DMS79 (cell line): Measurements from ENCODE around the gene IPO8.
A peak's percentile ranks its signal among the peaks of the same experiment; 100 is the strongest.

Experiments used
- DNase-seq: peaks from one replicate; lab custom pipeline; 2025; lab: John Stamatoyannopoulos, UW

Gene IPO8

DNA sequence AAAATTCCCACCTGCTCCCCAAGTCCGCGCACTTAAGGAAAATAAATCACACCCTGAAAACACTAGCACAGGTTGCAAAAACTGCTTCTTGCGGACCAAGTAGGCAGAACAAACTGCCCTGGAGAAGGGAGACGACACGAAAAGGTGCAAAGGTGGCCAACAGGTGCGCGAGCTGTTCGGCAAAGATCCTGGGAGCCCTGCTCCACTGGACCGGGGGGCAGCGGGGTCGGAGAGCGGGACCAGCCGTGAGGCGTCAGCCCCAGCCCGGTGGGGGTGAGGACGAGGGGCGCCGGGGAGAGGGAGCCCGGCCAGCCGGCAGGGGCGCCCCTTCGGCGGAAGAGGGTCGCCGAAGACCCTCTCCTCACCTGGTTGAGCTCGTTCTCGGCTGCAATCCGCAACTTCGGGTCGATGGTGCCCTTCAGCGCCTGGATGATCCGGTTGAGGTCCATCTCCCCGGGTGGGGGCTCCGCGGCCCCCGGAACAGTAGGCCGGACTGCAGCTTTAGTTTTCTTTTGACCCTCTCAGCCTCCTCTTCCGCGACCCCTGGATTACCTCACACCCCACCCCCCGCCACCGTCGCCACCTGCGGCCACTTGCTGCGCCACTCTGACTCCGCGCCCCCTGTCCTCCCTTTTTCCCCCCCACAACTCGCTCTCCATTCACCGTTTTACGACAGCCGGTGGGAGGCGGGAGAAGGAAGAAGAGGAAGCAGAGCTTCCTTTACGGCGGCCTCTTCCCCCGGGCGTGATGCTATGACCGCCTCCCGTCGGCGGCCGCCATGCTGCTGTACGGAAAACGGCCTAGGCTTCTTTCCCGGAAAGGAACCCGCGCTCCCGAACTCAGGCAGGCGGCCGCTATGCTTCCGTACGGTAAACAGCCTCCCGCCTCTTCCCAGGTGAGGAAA is at the start of gene IPO8:
IPO8 (minus strand) TSS at position 671 of the 904 bp plus-strand sequence; CDS start at position 449, 222 bp downstream.
- DNase-seq: peak; percentile 91

DNA sequence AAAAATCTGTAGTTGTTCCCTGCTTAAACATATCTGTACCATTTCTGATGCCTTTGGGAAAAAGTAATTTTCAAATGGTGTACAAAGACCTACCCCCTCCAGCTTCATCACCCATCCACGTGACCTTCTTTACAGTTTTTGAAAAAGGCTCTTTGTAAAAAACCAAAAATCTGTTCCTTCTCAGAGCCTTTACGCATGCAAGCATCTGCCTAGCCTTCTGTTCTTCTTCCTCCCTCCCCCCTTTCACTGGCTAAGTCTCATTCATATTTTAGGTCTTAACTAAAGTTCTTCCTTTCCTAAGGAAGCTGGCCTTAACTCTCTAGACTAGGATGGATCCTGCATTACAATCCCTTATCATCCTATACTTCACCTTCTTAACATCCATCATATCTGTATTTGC is 48.7 kb upstream of the IPO8 start:
- no peak for DNase-seq

DNA sequence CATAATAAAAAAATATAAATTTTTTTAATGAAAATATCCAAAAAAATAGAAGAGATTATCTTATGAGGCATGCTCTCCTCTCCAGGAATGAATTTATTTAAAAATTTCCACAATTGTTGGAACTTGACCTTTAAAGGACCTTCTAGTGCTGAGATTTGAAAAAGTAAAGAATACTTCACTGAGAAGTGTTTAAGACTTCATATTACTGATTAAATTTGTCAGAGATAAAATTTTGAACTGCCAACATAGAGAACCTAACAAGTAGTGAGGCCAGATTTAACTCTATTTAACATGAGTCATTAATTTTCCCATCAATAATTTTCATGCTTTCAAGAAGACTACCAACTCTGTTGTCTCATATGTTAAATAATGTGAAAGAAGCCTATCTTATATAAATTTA is 44.6 kb upstream of the IPO8 start:
- DNase-seq: no peak

DNA sequence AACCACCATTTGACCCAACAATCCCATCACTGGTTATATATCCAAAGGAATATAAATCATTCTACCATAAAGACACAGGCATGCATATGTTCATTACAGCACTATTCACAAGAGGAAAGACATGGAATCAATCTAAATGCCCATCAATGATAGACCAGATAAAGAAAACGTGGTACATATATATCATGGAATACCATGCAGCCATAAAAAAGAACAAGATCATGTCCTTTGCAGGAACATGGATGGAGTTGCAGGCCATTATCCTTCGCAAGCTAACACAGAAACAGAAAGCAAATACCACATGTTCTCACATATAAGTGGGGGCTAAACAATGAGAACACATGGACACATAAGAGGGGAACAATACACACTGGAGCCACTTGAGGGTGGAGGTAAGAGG is 43.4 kb upstream of the IPO8 start:
- no peak for DNase-seq

DNA sequence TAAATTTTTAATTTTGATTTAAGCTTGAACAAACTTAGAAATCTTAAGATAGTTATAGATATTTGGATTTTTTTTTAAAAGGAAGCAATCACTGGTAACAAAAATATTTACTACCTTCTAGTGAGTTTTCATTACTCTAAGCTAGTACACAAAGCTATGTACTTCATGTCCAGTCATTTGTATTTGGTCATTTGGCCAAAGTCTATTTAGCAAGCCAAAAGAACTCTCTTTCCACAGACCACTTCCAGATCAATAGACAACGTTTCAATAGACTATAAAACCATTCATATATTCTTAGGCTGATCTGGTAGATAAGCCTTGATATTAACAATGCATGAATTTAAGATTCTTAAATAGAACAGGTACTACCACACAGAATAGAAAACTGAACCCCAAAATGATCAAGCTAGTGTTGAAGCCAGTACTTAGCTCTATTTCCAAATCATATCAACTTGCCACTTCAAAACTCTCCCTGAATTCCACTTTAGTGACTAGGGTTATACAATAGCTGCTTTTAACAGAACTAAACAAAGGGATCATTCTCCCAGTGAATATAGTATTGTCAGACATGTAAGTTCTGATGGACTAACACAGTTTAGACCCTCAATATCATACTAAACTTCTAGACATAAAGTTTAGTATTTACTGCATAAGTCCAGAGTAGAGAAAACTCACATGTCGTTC is 37.4 kb upstream of the IPO8 start:
- DNase-seq: no peak

DNA sequence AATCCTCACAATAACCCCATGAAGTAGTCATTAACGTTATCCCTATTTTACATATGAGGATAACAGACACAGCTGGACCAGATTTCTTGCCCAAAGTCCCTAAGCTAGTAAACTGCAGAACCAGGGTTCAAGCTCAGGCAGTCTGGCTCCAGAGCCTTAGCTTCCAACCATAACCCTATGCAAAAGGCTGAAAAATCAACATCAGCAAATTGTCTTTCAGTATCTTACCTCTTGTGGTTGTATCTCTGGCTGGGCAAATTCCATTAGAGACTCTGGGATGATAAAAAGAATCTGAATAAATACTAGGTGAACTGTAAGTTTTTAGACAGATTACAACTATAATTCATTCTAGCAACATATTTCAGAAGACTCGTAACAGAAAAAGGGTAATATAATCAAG is 34.3 kb upstream of the IPO8 start:
- no peak for DNase-seq

DNA sequence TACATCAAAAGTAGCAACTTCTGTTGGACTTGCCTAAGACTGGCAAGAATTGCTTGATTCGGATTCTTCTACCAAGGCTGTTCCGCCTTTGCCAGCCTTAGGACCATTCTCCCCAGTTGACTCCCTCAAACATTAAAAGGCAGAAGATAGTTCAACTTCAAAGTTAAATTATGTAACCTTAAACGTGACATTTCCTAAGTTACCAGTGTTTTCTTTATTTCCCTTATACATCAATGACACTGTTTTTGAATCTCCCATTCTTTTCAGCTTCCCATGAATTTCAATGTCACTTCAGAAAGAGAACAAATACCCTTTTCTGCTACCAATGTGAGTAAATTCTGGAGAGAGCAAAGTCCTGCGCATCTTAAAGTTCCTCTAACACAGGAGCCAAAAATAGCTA is 33.9 kb upstream of the IPO8 start:
- DNase-seq: no peak

DNA sequence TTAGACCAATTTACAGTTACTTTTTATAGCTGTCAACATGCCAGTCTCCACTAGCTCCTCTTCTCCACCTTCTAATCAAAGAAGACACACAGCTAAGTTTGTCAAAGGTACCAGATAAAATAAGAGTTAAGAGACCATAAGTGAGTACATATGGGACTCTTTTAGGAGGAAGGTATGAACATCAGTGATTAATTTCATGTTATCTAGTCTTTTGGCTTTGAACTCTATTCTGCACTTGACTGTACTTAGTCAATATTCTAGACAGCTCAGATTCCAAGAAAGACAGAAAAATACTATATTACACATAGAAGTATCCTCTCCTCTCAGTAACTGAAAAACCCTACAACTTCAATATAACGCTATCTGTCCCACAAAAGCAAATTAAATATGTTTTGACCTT is 31.0 kb upstream of the IPO8 start:
- no peak for DNase-seq

DNA sequence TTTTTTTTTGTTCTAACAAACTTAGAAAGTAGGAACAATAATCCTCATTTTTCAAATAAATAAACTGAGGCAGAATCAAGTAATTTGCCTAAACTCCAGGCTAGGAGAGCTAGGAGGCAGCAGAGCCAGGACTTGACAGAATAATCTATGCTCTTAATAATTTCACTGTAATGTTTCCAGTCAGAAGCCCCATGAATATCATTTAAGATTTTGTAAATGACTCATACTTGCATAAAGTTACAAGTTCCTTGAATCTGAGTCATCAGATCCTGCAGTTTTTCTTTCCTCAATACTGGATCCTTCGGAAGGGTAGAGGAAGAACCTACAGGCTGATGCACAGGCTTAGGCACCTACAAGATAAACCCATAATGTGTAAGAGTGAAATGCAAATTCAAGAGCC is 30.1 kb upstream of the IPO8 start:
- DNase-seq: no peak

DNA sequence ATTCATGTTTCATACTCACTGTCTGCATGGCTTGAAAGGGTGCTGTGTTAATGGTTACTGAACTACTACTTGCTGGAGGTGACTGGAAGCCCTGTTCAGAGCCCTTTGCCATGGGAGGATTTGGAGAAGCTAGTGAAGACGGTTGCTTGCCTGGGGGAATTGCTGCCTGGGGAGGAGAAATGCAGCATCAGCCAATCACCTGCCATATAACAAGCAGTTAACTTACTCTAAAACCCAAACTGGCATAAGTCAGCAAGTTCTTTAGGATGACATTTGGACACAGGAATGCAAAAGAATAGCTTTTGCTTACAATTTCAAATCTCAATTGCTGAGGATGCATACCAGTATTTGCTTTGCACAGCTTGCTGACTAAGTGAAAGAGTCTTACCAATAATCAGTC is 23.4 kb upstream of the IPO8 start:
- DNase-seq: no peak

DNA sequence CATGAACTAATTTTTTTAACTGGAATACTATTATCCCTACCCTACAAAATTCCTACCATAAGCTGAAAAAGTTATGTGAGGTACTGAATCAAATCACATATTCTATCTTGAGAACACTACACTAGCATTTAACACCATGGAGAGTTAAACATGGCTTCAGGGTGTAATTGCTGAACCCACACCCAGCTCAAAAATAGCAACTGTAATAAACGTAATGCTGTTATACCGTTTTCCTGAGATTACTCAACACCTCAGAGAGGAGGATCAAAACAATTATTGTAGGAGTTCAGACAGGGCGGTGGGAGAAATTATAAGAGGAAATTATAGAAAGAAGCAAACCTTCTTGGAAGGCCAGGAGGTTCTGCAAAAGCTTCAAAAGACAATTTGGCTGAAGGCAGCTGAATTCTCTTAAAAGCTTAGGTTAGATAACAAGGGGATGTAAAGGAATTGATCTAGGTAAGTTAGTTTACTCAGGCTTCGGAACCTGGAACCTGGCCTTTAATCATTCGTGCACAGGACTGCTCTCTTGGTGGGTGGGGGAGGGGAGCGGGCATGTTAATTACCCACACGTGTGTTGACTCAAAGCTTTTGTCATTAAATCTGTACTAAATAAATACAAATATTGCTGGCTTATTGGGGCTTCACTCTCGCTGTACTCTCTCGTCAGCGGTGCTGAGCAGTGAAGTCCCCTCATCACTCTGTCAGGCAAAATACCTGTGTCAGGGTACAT is 12.1 kb upstream of the IPO8 start:
- DNase-seq: no peak

DNA sequence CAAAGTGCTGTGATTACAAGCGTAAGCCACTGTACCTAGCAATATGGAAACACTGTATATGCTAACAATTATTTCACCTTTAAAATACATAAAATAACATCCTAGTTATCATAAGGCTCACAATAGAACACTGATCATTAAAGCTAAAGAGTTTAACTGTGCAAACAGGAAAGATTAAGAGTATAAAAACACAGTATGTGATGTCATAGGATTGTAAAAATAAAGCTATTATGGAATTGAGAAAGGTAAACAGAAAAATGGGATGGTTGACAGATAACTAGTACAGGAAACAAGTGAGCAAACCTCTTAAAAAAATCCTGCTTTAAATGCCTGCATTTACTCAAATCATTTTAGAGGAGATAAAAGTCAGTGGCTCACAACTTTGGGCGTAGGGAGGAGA is 10.8 kb upstream of the IPO8 start:
- no peak for DNase-seq

DNA sequence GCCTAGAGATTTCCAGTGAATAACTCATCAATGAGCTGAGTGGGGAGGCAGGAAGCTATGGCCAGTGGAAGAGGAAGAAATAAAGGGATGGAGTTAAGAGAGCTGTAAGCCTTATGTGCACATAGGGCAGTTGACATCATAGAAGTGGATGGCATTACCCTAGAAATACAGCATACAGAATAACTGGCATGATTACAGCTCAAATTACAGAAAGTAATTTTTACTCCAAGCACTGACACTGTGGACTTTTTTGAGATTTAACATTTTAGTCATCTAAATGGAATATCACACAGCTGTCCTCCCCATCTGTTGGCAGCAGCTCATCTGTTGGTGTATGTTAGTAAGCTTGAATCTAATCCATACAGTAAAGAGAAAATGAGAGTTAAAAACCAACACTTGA is 5.4 kb upstream of the IPO8 start:
- DNase-seq: no peak

DNA sequence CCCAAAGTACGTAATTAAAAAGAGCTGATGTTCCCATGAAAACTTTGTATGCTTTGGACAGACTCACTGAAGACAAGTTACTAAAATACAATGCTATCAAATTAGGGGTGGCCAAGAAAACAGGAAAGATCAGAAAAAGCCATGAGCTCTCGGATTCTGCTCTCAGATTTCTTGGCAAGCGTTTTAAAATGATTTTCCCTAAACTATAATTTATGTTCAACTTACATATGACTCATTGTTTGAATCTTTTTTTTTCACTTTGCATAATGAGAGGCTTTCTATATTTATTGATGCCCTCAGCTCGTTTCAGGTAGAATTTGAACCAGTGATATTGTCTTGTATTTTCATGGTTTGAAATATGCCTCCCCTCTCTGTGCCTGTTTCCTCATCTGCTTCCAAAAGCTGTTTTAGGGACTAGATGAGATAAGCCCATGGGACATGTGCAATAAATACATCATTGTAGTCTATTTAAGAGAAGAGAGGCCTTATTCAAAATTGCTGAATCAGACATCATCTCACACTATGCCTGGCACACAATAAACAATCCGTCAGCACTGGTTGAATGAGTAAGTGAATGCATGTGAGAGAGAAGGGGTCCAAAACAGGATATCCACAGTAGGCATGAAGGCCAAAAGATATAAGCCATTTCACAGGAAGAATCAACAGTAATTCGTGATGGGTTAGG is 4.7 kb upstream of the IPO8 start:
- DNase-seq: no peak

DNA sequence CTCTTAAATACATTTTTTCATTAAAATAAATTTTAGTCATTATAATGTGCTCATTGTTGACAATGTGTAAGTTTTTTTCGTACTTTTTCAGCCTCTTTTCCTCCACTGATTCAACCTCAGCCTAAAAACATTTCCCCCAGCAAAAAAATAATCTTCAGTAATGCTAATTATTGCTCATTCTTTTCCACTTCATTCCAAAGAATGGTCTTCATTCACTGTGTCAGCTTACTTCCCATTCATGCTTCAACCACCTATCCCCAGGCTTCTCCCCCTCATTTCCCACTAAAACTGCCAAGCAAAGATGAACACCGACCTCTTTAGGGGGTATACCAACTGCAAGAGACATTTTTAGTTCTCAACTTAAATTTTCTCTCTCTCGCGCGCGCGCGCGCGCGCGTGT is 2.7 kb upstream of the IPO8 start:
- DNase-seq: no peak

DNA sequence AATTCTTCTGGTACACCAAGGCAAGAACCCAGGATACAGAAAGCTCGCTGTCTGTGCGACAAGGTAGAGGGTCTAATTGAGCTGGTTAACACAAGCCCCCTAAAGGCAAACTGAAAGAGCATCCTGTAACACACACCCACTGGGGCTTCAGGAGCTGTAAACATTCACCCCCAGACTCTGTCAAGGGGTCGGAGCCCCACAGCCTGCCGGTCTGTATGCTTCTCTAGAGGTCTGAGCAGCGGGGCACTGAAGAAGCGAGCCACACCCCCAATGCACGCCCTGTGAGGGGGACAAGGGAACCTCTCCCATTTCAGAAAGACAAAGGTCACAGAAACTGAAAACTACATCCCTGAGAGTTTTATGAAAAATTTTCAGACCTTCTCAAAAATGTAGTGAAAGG is 1.3 kb upstream of the IPO8 start:
- no peak for DNase-seq

DNA sequence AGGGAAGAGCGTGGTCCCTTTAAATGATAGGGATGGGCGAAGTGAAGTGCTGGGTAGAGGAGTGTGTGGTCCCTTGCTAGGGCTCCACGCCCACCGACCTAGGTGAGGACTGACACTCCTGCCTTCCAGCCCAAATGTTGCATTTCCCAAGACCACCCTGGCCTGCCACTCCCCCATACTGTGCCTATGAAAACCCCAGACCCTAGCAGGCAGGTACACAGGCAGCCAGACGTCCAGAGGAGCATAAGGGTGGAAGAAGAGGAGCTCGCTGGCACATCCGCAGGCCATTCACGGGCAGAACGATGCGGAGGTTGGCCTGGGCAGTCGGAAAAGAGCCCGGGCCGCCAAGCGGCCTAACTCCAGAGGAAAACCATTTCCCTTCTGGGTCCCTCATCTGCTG is 817 bp upstream of the IPO8 start:
- DNase-seq: no peak

DNA sequence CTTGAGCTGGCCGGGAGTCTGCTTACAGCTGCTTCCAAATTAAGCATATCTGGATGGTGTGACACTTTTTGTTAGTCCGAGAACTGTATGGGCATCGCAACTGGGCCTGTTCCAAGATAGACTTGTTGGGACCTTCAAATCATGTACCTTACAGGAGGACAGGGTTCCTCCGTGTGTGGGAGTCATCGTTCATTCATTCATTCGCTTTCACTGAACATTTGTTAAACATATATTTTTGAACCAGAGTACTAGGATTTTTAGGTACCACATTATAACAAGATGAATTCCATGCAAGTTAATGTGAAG is 387 bp upstream of the IPO8 start:
- no peak for DNase-seq

DNA sequence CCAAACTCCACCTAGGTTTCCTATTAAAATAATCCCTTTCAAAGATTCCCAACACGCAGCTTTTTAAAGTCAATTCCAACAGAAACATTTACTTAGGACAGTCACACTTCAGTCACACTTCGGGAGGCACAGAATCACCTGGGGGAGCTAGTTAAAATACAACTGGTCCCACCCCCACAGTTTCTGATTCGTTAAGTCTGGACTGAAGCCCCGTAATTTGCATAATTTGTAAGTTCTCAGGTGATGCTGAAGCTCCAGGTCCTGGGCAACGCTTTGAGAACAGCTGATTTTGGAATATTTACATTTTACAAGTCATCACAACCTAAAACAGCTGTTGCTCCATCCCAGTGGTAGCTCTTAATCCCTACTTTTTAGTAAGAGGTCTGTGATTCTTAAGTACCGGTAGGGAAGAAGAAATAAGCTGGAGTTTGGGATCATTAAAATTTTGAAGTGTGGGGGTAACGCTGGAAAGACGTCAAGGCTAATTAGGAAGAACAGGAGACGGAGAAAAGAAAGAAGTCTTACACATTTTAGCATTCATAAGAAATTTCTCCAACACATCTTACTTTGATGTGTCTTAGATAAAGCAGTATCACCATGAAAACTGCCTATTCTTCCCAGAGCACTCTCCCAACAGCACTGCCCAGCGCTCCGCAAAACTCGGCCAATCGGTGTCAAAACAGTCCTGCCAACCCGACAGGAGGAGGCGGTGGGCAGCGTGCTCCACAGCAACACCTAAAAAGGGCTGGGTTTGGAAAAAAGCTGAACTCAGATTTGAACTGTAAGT is 1.1 kb downstream of the IPO8 start:
- DNase-seq: peak; percentile 5

DNA sequence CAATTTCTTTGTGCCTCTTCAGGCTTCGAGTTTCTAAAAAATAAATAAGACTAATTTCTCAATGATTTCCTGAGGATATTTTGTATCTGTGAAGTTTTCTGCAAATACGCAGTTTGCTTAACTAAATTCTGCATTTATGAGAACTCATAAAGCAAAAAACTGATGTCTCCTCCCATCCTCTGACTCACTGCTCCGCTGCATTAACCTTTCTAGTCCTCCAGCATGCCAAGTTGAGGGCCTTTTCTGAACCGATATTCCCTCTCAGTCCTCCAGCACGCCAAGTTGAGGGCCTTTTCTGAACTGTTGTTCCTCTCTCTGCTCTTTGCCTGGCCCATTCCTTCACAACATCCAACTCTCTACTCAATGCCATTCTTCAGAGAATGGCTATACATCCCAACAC is 3.2 kb downstream of the IPO8 start:
- DNase-seq: no peak

DNA sequence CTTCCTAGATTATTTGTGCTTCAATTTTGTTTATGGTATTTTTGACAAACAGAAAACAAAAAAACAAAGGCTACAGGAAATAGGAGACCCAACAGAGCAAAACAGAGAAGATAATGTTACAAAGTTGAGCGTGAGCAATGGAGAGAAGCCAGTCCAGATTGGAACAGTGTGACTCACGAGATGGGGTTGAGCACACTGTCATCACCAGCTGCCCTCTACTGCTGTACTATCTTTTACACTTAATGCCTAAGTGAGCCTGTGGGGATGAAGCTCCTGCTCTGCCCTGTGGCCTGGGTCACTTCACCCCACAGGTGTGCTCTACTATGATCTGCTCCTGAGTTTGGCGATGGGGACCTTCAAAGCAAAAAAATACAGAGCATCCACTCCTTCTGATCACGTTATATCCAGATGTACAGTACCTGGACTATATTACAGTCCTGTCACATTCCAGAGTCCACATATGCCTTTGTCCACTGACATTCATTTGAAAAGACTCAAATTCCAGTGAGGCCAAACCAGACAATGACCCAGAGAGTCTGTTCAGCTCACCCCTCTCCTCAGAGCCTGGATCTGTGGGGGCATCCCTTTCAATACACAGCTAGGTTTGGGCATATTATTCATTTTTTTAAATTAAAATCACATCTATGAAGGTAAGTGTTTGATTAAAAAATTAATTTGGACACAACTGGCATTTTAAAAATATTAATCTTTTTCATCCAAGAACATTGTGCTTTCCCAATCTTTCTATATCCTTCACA is 4.4 kb downstream of the IPO8 start:
- DNase-seq: no peak
